ENCODE data around the gene CERT1.
"Not testable (repeated sequence)": the region's sequence is repeated elsewhere in the genome, so short reads cannot be mapped to it uniquely, and the experiment has no call there.

The CERT1 gene

GRCh38 chr5:75338408-75338807, 173.0 kb downstream of the CERT1 start:
- DNase-seq = no peak

GRCh38 chr5:75337366-75338021, 173.9 kb downstream of the CERT1 start:
- peak; percentile 16 for DNase-seq

GRCh38 chr5:75336615-75337336, 174.7 kb downstream of the CERT1 start, which contains the start of gene HMGCR:
Gene HMGCR, plus strand, starts transcription at chr5:75337220. Its CDS starts 5,386 bp downstream, at chr5:75342606.
- peak; percentile 95 for DNase-seq

GRCh38 chr5:75335952-75336614, 175.3 kb downstream of the CERT1 start:
- no peak for DNase-seq

GRCh38 chr5:75335486-75335885, 175.9 kb downstream of the CERT1 start:
- DNase-seq = no peak

- DNase-seq = not testable (repeated sequence)
Observed at GRCh38 chr5:75334413-75334812, 177.0 kb downstream of the CERT1 start.

GRCh38 chr5:75333759-75334158, 177.7 kb downstream of the CERT1 start:
- DNase-seq = not testable (repeated sequence)

GRCh38 chr5:75331095-75332090, 180.0 kb downstream of the CERT1 start:
- DNase-seq = no peak

GRCh38 chr5:75330404-75330803, 181.0 kb downstream of the CERT1 start:
- DNase-seq = no peak
